Left renal cortex interstitium (tissue), 4 donors: Measurements from ENCODE around the gene DUSP18. TPM values are rescaled to one million over a fixed set of nuclear protein-coding genes. Genes with fewer than 3 reads are reported as not detected.
A peak's percentile ranks its signal among the peaks of the same experiment; 100 is the strongest.
"Not testable (repeated sequence)": the region's sequence is repeated elsewhere in the genome, so short reads cannot be mapped to it uniquely, and the experiment has no call there.

Experiments
- DNase-seq, 4 donors: peaks; one replicate each; pipeline ENCODE4 v3.0.0-alpha.2; 2013; ENCODE audit warnings: low read depth in 4 of 4, low spot score in 2 of 4, missing footprints in 1 of 4
- polyA plus RNA-seq, 4 donors: library from polyadenylated mRNA; unstranded; fragments of 120-200 nt; gene quantifications; one replicate each; pipeline ENCODE4 v1.2.1, GENCODE V29; 2013; ENCODE audit not compliant: insufficient read length in 4 of 4

Gene DUSP18
- polyA plus RNA-seq, 4 donors = 5.3 to 12.1 (median 8.1) TPM

- no peak for DNase-seq
Observed at GRCh38 chr22:30680991-30681770, 13.5 kb upstream of the DUSP18 start.

GRCh38 chr22:30679895-30680690 is 12.4 kb upstream of the DUSP18 start:
- DNase-seq = not testable (repeated sequence)

GRCh38 chr22:30676565-30676964 is 8.9 kb upstream of the DUSP18 start:
- DNase-seq = not testable (repeated sequence)

GRCh38 chr22:30675436-30675835 is 7.8 kb upstream of the DUSP18 start:
- DNase-seq = no peak

- no peak for DNase-seq
Observed at GRCh38 chr22:30674482-30674881, 6.8 kb upstream of the DUSP18 start.

GRCh38 chr22:30673136-30673535 is 5.5 kb upstream of the DUSP18 start:
- no peak for DNase-seq

GRCh38 chr22:30671071-30671470 is 3.4 kb upstream of the DUSP18 start:
- DNase-seq = no peak

- peak in 1 of 4 donors; percentile 14 for DNase-seq
Observed at GRCh38 chr22:30668386-30668710, 673 bp upstream of the DUSP18 start.

GRCh38 chr22:30667107-30667493 is 575 bp downstream of the DUSP18 start:
- DNase-seq = peak in 1 of 4 donors; percentile 13

GRCh38 chr22:30665786-30666185 is 1.9 kb downstream of the DUSP18 start:
- DNase-seq = no peak

GRCh38 chr22:30665266-30665665 is 2.4 kb downstream of the DUSP18 start:
- DNase-seq = no peak

GRCh38 chr22:30664798-30665197 is 2.9 kb downstream of the DUSP18 start:
- no peak for DNase-seq

GRCh38 chr22:30662040-30662439 is 5.6 kb downstream of the DUSP18 start:
- DNase-seq = no peak

- no peak for DNase-seq
Observed at GRCh38 chr22:30655532-30655931, 12.1 kb downstream of the DUSP18 start.

- no peak for DNase-seq
Observed at GRCh38 chr22:30654361-30654760, 13.3 kb downstream of the DUSP18 start.

GRCh38 chr22:30652852-30653251 is 14.8 kb downstream of the DUSP18 start:
- no peak for DNase-seq

GRCh38 chr22:30650508-30651116 is 17.1 kb downstream of the DUSP18 start:
- no peak for DNase-seq

GRCh38 chr22:30649430-30650007 is 18.2 kb downstream of the DUSP18 start:
- no peak for DNase-seq

- no peak for DNase-seq
Observed at GRCh38 chr22:30648825-30649224, 18.9 kb downstream of the DUSP18 start.

- DNase-seq = no peak
Observed at GRCh38 chr22:30647536-30647935, 20.1 kb downstream of the DUSP18 start.

GRCh38 chr22:30646518-30647160 is 21.0 kb downstream of the DUSP18 start:
- no peak for DNase-seq
